ENCODE measurements around the gene RWDD2A.
A peak's percentile ranks its signal among the peaks of the same experiment; 100 is the strongest.
"Not testable (repeated sequence)": the region's sequence is repeated elsewhere in the genome, so short reads cannot be mapped to it uniquely, and the experiment has no call there.

The RWDD2A gene

GRCh38 chr6:83183082-83183828, 9.9 kb upstream of the RWDD2A start:
- H3K4me1 Mint-ChIP-seq: no peaks in the 10 kb centered on the region
- H3K27me3 Mint-ChIP-seq: no peaks in the 10 kb centered on the region
- DNase-seq (ENCODE audit: low spot score in 2 of 2) (no peak), ATAC-seq (ENCODE audit: low read depth) (no peak)
- H3K36me3 Mint-ChIP-seq: peaks cover 23% of the 10 kb centered on the region
- H3K4me3 Mint-ChIP-seq: no peak overlapping the region
- H3K27ac Mint-ChIP-seq: no peak overlapping the region
- no peaks in the 10 kb centered on the region for H3K9me3 Mint-ChIP-seq

DNA sequence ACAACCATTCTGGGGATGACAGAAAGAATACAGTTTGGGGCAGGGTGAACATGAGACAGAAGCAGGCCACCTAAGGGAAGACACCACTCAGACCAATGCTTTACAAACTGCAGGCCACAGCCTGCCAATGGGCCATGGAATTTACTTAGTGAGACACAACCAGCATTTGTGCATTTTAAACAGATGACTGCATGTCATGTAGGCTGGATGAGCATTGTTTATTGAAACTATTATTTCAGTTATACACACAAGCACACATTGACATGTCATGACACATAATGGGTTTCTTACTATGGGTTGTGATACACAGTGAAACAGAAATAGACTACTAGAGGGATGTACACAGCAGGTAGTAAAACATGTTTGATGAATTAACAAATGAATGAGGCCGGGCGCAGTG, 8.1 kb upstream of the RWDD2A start:
- H3K9me3 Mint-ChIP-seq: no peaks in the 10 kb centered on the region
- H3K4me3 Mint-ChIP-seq: no peak overlapping the region
- DNase-seq (ENCODE audit: low spot score in 2 of 2) (no peak), ATAC-seq (ENCODE audit: low read depth) (no peak)
- H3K27ac Mint-ChIP-seq: no peak overlapping the region
- peaks cover 19% of the 10 kb centered on the region for H3K36me3 Mint-ChIP-seq
- no peaks in the 10 kb centered on the region for H3K27me3 Mint-ChIP-seq
- peaks cover 6% of the 10 kb centered on the region for H3K4me1 Mint-ChIP-seq

DNA sequence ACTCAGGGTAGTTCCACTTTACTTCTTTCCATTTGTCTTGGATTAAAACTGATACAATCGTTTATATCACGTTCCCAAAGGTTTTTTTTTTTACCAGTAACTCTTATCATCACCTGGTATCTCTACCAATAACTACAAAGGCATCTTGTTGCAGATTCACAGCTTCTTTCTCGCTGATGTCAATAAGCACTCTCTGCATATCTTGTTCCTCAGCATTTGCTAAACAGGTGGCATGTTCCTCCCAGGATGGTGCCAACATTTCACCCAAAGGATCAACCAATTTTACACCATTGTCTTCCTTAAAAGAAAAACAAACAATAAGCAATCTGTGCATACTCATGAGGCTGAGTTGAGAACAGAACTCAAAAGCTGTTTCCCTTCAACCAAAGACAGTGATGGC, 4.7 kb upstream of the RWDD2A start:
- DNase-seq (ENCODE audit: low spot score in 2 of 2): no peak
- peaks cover 14% of the 10 kb centered on the region for H3K4me1 Mint-ChIP-seq
- peaks cover 10% of the 10 kb centered on the region for H3K36me3 Mint-ChIP-seq
- H3K27me3 Mint-ChIP-seq: no peaks in the 10 kb centered on the region
- no peak overlapping the region for H3K4me3 Mint-ChIP-seq
- no peak overlapping the region for H3K27ac Mint-ChIP-seq
- no peaks in the 10 kb centered on the region for H3K9me3 Mint-ChIP-seq
- no peak for ATAC-seq (ENCODE audit: low read depth)

GRCh38 chr6:83190626-83191025, 2.5 kb upstream of the RWDD2A start:
- DNase-seq (ENCODE audit: low spot score in 2 of 2) (no peak), ATAC-seq (ENCODE audit: low read depth) (no peak)
- no peaks in the 10 kb centered on the region for H3K27me3 Mint-ChIP-seq
- H3K9me3 Mint-ChIP-seq: no peaks in the 10 kb centered on the region
- no peak overlapping the region for H3K4me3 Mint-ChIP-seq
- H3K36me3 Mint-ChIP-seq: peaks cover 5% of the 10 kb centered on the region
- peaks cover 21% of the 10 kb centered on the region for H3K4me1 Mint-ChIP-seq
- H3K27ac Mint-ChIP-seq: no peak overlapping the region

- ATAC-seq (ENCODE audit: low read depth); H3K9me3 Mint-ChIP-seq; H3K36me3 Mint-ChIP-seq; DNase-seq (ENCODE audit: low spot score in 2 of 2); H3K27me3 Mint-ChIP-seq; H3K27ac Mint-ChIP-seq: not testable (repeated sequence)
- Mint-ChIP-seq H3K4me3 (peak overlapping the region; percentile 24), H3K4me1 (peaks cover 26% of the 10 kb centered on the region)
These were observed 1.2 kb upstream of the RWDD2A start for GRCh38 chr6:83191974-83192373.

DNA sequence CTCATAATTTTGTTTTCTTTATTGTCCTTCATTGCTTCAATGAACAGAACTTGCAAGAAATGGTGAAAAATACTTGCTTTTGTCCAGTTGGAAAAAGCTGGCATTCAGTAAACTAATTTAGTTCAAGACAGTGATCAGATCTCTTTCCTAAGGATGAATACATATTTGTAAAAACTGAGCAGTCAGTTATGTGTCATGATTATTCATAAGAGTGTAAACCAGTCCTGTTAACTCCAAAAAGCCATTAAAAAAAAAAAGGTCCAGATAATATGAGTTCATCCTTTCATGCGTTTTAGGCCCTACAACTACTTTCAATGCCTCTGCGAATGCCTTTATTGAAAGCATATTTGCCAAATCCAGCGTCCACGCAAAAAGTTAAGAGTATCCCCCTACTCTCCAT, 701 bp upstream of the RWDD2A start:
- ATAC-seq (ENCODE audit: low read depth) (no peak), DNase-seq (ENCODE audit: low spot score in 2 of 2) (no peak)
- peak overlapping the region; percentile 94 for H3K4me3 Mint-ChIP-seq
- H3K9me3 Mint-ChIP-seq: no peaks in the 10 kb centered on the region
- no peaks in the 10 kb centered on the region for H3K27me3 Mint-ChIP-seq
- H3K27ac Mint-ChIP-seq: peak overlapping the region; percentile 94
- peaks cover 4% of the 10 kb centered on the region for H3K36me3 Mint-ChIP-seq
- peaks cover 26% of the 10 kb centered on the region for H3K4me1 Mint-ChIP-seq

DNA sequence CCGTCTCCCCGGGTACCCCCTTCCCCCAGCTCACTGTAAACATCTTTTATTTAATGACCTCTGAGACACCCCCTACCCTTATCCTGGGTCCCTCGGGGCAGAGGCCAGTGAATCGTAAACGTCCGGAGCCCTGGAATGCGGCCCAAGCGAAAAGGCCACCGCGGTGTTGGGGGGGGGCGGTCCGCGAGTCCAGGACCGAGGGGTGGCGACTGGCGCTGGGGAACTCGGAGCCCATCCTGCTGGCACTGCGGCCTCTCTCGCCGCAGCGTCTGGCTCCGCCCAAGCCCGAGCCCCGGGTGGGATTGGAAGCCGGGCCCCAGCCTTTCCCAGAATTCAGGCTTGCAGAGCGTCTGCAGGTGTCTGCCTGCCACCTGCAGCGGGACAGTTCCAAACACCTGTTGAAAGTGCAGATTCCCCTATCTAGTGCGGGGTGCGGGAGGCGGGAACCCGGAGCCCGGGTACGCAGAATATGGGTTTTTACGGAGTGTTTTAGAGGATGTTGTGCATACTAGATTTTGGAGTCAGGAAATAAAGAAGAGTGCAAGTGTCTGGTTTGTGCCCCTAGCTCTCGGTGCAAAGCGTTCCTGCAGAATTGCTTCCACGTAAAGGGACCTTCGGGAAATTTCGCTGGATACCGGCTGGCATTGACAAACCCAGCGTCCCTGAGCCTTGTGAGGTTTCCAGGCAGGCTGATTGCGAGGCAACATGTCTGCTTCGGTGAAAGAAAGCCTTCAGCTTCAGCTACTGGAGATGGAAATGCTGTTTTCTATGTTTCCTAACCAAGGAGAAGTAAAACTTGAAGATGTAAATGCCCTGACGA, 800 bp downstream of the RWDD2A start:
- Mint-ChIP-seq H3K4me3 (peak overlapping the region; percentile 94), H3K27ac (peak overlapping the region; percentile 94), H3K9me3 (no peaks in the 10 kb centered on the region), H3K4me1 (peaks cover 25% of the 10 kb centered on the region), H3K27me3 (no peaks in the 10 kb centered on the region), H3K36me3 (peaks cover 4% of the 10 kb centered on the region)
- ATAC-seq (ENCODE audit: low read depth) (no peak), DNase-seq (ENCODE audit: low spot score in 2 of 2) (peak in 1 of 2 donors; percentile 22)

DNA sequence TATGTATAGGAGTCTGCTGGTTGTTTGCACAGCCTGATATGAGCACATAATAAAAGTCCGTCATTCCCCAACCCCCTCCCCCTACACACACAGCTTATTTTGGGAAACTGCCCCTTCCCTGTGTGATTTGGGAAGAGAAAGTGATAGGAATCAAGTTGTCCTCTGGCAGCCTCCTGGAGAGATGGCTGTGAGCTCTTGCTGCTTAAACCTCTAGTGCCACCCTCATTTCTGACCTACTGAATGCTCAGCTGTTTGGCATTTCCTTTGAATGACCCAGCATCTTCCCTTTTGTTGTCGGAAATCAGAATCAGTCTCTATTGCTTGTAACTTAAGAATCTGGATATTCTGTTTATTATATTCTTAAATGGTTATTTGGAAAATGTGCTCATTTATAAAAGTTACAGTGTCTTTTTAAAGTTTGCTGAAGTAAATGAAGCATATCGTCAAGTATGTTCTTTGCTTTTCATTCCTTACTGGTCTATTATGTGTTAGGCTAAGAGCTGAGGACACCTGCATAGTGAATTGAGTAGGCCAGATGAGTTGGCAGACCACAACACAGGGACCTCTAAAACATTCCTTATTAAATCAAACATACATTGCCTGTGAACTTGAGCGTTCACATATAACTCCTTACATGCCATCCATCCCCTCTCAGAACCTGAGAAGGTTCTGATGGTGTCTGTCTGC, 5.5 kb downstream of the RWDD2A start:
- no peaks in the 10 kb centered on the region for H3K27me3 Mint-ChIP-seq
- no peak overlapping the region for H3K27ac Mint-ChIP-seq
- H3K9me3 Mint-ChIP-seq: no peaks in the 10 kb centered on the region
- H3K4me3 Mint-ChIP-seq: no peak overlapping the region
- peaks cover 2% of the 10 kb centered on the region for H3K36me3 Mint-ChIP-seq
- no peak for ATAC-seq (ENCODE audit: low read depth)
- peaks cover 19% of the 10 kb centered on the region for H3K4me1 Mint-ChIP-seq
- DNase-seq (ENCODE audit: low spot score in 2 of 2): no peak

DNA sequence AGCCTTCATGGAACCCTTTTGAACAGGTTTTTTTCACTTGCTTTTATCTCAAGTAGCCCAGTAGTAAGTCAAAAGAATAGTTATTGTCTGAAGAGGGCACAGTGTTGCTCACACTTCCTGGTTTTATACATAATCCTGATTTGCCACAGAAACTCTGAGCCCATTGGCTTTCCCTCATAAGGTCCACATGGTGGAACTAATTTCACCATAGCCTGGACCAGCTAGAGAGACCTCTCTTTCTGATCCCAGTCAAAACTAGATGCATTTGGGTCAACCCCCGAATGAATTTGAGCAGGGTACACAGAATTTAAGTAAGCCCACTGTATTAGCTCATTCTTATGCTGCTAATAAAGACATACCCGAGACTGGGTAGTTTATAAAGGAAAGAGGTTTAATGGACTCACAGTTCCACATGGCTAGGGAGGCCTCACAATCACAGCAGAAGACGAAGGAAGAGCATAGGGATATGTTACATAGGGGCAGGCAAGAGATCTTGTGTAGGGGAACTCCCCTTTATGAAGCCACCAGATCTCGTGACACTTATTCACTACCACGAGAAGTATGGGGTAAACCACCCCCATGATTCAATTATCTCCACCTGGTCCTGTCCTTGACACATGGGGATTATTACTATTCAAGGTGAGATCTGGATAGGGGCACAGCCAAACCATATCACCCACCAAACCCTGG, 6.2 kb downstream of the RWDD2A start:
- DNase-seq (ENCODE audit: low spot score in 2 of 2): no peak
- peak; percentile 79 for ATAC-seq (ENCODE audit: low read depth)
- peak overlapping the region; percentile 35 for H3K27ac Mint-ChIP-seq
- no peak overlapping the region for H3K4me3 Mint-ChIP-seq
- no peaks in the 10 kb centered on the region for H3K27me3 Mint-ChIP-seq
- peaks cover 2% of the 10 kb centered on the region for H3K36me3 Mint-ChIP-seq
- H3K4me1 Mint-ChIP-seq: peaks cover 14% of the 10 kb centered on the region
- no peaks in the 10 kb centered on the region for H3K9me3 Mint-ChIP-seq

DNA sequence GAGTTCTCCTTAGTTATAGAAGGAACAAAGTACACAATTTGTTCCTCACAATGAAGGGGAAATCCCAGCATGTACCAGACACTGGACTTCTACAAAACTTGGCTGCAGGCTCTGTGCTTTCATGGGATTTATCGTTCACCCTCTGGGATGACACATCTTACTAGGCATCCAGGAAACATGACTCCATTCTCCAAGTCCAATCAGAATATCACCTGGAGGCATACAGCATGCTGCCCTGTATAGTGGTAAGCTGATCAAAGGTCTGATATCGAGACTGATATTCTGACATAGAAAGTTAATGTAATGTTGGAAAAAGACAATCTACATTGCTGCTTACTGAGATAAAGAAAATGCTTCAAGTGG, 6.7 kb downstream of the RWDD2A start:
- DNase-seq (ENCODE audit: low spot score in 2 of 2): no peak
- Mint-ChIP-seq H3K27me3 (no peaks in the 10 kb centered on the region), H3K4me1 (peaks cover 12% of the 10 kb centered on the region), H3K9me3 (no peaks in the 10 kb centered on the region), H3K27ac (no peak overlapping the region), H3K36me3 (peaks cover 2% of the 10 kb centered on the region), H3K4me3 (no peak overlapping the region)
- ATAC-seq (ENCODE audit: low read depth): no peak

DNA sequence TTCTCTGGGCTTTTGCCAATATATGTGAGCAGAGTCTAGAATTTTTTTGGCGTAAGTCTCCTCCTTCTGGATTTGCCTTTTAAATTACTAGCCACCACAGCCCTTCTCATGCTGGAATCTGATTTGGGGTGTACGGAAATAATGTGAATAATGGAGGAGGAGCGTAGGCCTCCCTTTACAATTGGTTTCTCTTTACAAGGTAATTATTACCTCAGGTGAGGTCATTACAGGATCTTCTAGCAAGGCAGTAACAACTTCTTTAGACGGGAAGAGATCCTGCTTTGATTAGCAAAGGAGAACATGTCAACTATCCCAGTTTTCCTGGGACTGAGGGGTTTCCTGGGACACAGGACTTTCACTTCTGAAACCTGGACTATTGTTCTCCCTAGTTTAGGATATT, 8.9 kb downstream of the RWDD2A start:
- H3K36me3 Mint-ChIP-seq: no peaks in the 10 kb centered on the region
- peaks cover 7% of the 10 kb centered on the region for H3K27me3 Mint-ChIP-seq
- DNase-seq (ENCODE audit: low spot score in 2 of 2) (no peak), ATAC-seq (ENCODE audit: low read depth) (no peak)
- peaks cover 7% of the 10 kb centered on the region for H3K4me1 Mint-ChIP-seq
- no peak overlapping the region for H3K4me3 Mint-ChIP-seq
- H3K9me3 Mint-ChIP-seq: no peaks in the 10 kb centered on the region
- H3K27ac Mint-ChIP-seq: no peak overlapping the region

- no peak overlapping the region for H3K4me3 Mint-ChIP-seq
- ATAC-seq (ENCODE audit: low read depth) (peak; percentile 99), DNase-seq (ENCODE audit: low spot score in 2 of 2) (peak; percentile 29 to 37)
- H3K4me1 Mint-ChIP-seq: no peaks in the 10 kb centered on the region
- no peaks in the 10 kb centered on the region for H3K36me3 Mint-ChIP-seq
- no peaks in the 10 kb centered on the region for H3K9me3 Mint-ChIP-seq
- peaks cover 4% of the 10 kb centered on the region for H3K27me3 Mint-ChIP-seq
- H3K27ac Mint-ChIP-seq: no peak overlapping the region
These were observed 22.2 kb downstream of the RWDD2A start for GRCh38 chr6:83215131-83216047.

GRCh38 chr6:83216806-83217205, 23.6 kb downstream of the RWDD2A start:
- no peaks in the 10 kb centered on the region for H3K36me3 Mint-ChIP-seq
- no peaks in the 10 kb centered on the region for H3K9me3 Mint-ChIP-seq
- ATAC-seq (ENCODE audit: low read depth) (no peak), DNase-seq (ENCODE audit: low spot score in 2 of 2) (no peak)
- no peaks in the 10 kb centered on the region for H3K4me1 Mint-ChIP-seq
- H3K27me3 Mint-ChIP-seq: peaks cover 3% of the 10 kb centered on the region
- no peak overlapping the region for H3K27ac Mint-ChIP-seq
- no peak overlapping the region for H3K4me3 Mint-ChIP-seq
